ENCODE measurements around the gene PNLDC1.

- TF ChIP-seq CTCF (IDR thresholded peaks at IDR 0.05; ENCODE audit: poor library complexity, severe bottlenecking) (no peak), EZH2 (IDR thresholded peaks at IDR 0.05; ENCODE audit: borderline replicate concordance, insufficient read depth, low read length, poor library complexity, severe bottlenecking) (no peak), EP300 (conservative IDR thresholded peaks at IDR 0.05; ENCODE audit: poor library complexity, severe bottlenecking) (no peak), POLR2AphosphoS5 (IDR thresholded peaks at IDR 0.05) (no peak), RAD21 (conservative IDR thresholded peaks at IDR 0.05) (no peak), TAF1 (IDR thresholded peaks at IDR 0.05; ENCODE audit: low read depth) (no peak)
- TF ChIP-seq, protein P1, sequence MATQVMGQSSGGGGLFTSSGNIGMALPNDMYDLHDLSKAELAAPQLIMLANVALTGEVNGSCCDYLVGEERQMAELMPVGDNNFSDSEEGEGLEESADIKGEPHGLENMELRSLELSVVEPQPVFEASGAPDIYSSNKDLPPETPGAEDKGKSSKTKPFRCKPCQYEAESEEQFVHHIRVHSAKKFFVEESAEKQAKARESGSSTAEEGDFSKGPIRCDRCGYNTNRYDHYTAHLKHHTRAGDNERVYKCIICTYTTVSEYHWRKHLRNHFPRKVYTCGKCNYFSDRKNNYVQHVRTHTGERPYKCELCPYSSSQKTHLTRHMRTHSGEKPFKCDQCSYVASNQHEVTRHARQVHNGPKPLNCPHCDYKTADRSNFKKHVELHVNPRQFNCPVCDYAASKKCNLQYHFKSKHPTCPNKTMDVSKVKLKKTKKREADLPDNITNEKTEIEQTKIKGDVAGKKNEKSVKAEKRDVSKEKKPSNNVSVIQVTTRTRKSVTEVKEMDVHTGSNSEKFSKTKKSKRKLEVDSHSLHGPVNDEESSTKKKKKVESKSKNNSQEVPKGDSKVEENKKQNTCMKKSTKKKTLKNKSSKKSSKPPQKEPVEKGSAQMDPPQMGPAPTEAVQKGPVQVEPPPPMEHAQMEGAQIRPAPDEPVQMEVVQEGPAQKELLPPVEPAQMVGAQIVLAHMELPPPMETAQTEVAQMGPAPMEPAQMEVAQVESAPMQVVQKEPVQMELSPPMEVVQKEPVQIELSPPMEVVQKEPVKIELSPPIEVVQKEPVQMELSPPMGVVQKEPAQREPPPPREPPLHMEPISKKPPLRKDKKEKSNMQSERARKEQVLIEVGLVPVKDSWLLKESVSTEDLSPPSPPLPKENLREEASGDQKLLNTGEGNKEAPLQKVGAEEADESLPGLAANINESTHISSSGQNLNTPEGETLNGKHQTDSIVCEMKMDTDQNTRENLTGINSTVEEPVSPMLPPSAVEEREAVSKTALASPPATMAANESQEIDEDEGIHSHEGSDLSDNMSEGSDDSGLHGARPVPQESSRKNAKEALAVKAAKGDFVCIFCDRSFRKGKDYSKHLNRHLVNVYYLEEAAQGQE (IDR thresholded peaks at IDR 0.05; ENCODE audit: borderline replicate concordance) = no peak
These were observed 54.9 kb downstream of the PNLDC1 start for GRCh38 chr6:159854959-159855358.

All from neural cell (in vitro differentiated cells).